Mucosa of stomach (tissue), 1 donor: ENCODE measurements around the gene ZNF362.

ENCODE experiments used
- H3K27me3 ChIP-seq: one replicate; pipeline ENCODE4 v1.7.0; 2013; ENCODE audit warnings: mild to moderate bottlenecking, low read length; ENCODE audit not compliant: control insufficient read depth, insufficient read depth
- H3K36me3 ChIP-seq: one replicate; pipeline ENCODE4 v1.7.0; 2013; ENCODE audit warnings: low read length; ENCODE audit not compliant: control insufficient read depth, insufficient read depth
- H3K4me1 ChIP-seq: one replicate; pipeline ENCODE4 v1.7.0; 2013; ENCODE audit warnings: mild to moderate bottlenecking, low read length; ENCODE audit not compliant: control insufficient read depth, insufficient read depth
- H3K4me3 ChIP-seq: one replicate; pipeline ENCODE4 v1.7.0; 2013; ENCODE audit warnings: low read length
- H3K9ac ChIP-seq: one replicate; pipeline ENCODE4 v1.7.0; 2013; ENCODE audit warnings: mild to moderate bottlenecking, low read length, moderate library complexity
- H3K9me3 ChIP-seq: one replicate; pipeline ENCODE4 v1.7.0; 2013; ENCODE audit warnings: mild to moderate bottlenecking, low read length, moderate library complexity; ENCODE audit not compliant: control insufficient read depth
- donor health status: Pancreatic carcinoma.

The ZNF362 gene

GRCh38 chr1:33261344-33261743, 5.1 kb downstream of the ZNF362 start:
- peaks cover 34% of the 10 kb centered on the region for H3K4me1 ChIP-seq

GRCh38 chr1:33263890-33264504, 7.7 kb downstream of the ZNF362 start:
- H3K4me3 ChIP-seq: no peak overlapping the region
- no peak overlapping the region for H3K9ac ChIP-seq
- no peaks in the 10 kb centered on the region for H3K36me3 ChIP-seq
- no peaks in the 10 kb centered on the region for H3K9me3 ChIP-seq
- H3K27me3 ChIP-seq: no peaks in the 10 kb centered on the region
- peaks cover 17% of the 10 kb centered on the region for H3K4me1 ChIP-seq

More at GRCh38 chr1:33261344-33261743, 5.1 kb downstream of the ZNF362 start:
- no peak overlapping the region for H3K4me3 ChIP-seq
- H3K9ac ChIP-seq: no peak overlapping the region
- no peaks in the 10 kb centered on the region for H3K27me3 ChIP-seq
- no peaks in the 10 kb centered on the region for H3K36me3 ChIP-seq
- H3K9me3 ChIP-seq: no peaks in the 10 kb centered on the region

GRCh38 chr1:33265780-33266605, 9.7 kb downstream of the ZNF362 start:
- Histone ChIP-seq H3K27me3 (no peaks in the 10 kb centered on the region), H3K9ac (no peak overlapping the region), H3K4me3 (no peak overlapping the region), H3K4me1 (no peaks in the 10 kb centered on the region), H3K9me3 (no peaks in the 10 kb centered on the region), H3K36me3 (no peaks in the 10 kb centered on the region)

- Histone ChIP-seq H3K27me3 (no peaks in the 10 kb centered on the region), H3K9me3 (no peaks in the 10 kb centered on the region), H3K4me1 (no peaks in the 10 kb centered on the region), H3K36me3 (no peaks in the 10 kb centered on the region), H3K4me3 (no peak overlapping the region), H3K9ac (no peak overlapping the region)
Observed at GRCh38 chr1:33266766-33267165, 10.5 kb downstream of the ZNF362 start.

DNA sequence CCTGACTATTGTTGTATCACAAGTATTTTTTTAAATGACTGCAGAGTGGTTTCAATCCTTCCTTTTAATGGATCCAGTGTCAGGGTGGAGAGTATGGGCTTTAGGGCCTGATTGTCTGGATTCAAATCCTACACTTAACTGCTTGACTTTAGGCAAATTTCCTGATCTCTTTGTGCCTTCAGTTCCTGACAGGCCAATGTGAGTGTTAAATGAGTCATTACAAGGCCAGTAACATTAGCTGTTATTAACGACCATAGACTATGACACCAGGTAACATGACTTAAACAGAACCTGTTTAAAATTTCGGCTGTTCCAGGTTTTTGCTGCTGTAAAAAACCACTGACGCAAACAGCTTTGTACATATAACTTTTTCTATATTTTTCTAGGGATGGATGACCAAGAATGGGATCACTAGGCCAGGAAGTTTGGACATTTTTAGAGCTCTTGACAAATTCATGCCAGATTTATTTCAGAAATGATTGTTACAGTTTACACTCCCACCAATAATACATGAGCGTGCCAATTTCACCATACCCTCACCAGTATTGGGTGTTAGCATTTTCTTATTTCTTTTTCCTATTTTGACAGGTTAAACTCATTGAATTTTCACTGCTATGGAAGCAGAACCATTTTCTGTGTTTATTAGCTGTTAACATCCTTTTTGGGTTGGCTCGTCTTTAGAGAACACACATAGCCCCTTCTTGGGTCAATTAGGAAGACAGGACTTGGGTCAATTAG, 11.3 kb downstream of the ZNF362 start:
- Histone ChIP-seq H3K9me3 (no peaks in the 10 kb centered on the region), H3K27me3 (no peaks in the 10 kb centered on the region), H3K4me1 (no peaks in the 10 kb centered on the region), H3K36me3 (no peaks in the 10 kb centered on the region), H3K4me3 (no peak overlapping the region), H3K9ac (no peak overlapping the region)

- Histone ChIP-seq H3K4me1 (no peaks in the 10 kb centered on the region), H3K36me3 (no peaks in the 10 kb centered on the region), H3K4me3 (no peak overlapping the region)
Observed at GRCh38 chr1:33268457-33268856, 12.2 kb downstream of the ZNF362 start.

GRCh38 chr1:33268927-33269610, 12.8 kb downstream of the ZNF362 start:
- no peaks in the 10 kb centered on the region for H3K9me3 ChIP-seq
- no peak overlapping the region for H3K4me3 ChIP-seq
- H3K4me1 ChIP-seq: no peaks in the 10 kb centered on the region
- H3K36me3 ChIP-seq: no peaks in the 10 kb centered on the region
- H3K9ac ChIP-seq: no peak overlapping the region
- H3K27me3 ChIP-seq: no peaks in the 10 kb centered on the region

More at GRCh38 chr1:33268457-33268856, 12.2 kb downstream of the ZNF362 start:
- Histone ChIP-seq H3K9me3 (no peaks in the 10 kb centered on the region), H3K27me3 (no peaks in the 10 kb centered on the region), H3K9ac (no peak overlapping the region)

DNA sequence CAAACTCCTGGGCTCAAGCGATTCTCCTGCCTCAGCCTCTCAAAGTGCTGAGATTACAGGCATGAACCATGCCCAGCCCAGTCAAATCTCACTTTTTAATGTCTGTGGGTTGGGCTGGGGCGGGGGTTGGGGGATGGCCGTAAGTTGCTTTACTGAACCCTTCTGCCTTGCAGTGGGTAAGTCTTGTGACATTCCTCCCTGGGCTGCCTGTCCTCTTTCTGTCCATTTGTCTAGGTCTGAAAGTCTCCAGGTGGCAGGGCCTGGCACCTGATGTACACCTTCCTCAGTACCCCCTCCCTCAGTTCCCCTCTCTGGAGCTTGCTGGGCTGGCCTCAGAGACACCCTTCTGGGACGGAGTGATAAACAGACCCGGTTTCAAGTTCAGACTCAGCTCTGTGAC, 13.3 kb downstream of the ZNF362 start:
- Histone ChIP-seq H3K9ac (no peak overlapping the region), H3K4me1 (no peaks in the 10 kb centered on the region), H3K36me3 (no peaks in the 10 kb centered on the region)

DNA sequence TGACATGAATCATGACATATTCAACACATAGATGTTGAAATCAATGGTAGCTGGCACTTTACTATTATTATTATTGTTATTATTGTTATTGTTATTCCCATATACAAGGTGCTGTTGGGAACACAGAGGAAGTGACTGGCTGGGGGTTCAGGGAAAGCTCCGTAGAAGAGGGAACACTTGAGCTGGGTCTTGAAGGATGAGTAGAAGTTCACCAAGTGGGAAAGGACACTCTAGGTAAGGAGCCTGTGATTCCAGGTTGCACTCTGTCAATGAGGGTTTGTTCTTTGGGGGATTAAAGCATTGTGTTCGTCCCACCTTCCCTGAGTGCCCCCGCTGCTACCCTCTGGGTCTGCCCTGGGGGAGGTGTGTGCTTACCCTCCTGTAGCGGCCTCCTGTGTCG, 14.1 kb downstream of the ZNF362 start:
- Histone ChIP-seq H3K36me3 (no peaks in the 10 kb centered on the region), H3K27me3 (no peaks in the 10 kb centered on the region), H3K4me1 (no peaks in the 10 kb centered on the region)

More for the DNA sequence above, 13.3 kb downstream of the ZNF362 start:
- Histone ChIP-seq H3K4me3 (no peak overlapping the region), H3K9me3 (no peaks in the 10 kb centered on the region), H3K27me3 (no peaks in the 10 kb centered on the region)

DNA sequence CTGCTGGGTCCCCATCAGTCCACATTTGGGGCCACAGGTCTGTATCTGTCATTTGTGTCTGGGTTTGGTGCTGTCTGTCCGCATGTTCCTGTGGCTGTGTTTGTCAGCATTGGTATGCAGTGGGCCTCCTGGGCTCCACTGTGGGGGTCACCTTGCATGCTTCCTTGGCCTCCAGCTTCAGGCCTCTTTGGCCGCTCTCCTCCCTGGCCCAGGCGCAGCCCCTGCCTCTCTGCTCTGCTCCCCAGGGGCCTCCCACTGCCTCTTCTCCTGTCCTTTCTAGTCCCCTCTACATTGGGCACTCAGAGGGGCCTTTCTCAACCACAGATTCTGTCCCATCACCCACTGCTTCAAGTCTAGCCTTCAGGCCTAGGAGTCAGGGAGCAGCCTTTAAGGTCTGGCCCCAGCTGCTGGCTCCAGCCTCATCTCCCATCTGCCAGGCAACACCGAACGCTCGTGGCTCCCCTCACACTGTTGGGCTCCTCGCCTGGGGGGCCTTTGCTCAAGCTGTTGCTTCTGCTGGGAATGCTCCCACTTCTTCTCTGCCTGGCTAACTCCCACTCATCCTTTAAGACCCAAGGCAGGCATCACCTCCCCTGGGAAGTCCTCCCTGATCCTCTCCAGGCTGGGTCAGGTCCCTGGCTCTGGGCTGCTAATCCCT, 14.6 kb downstream of the ZNF362 start:
- Histone ChIP-seq H3K9me3 (no peaks in the 10 kb centered on the region), H3K36me3 (no peaks in the 10 kb centered on the region), H3K27me3 (no peaks in the 10 kb centered on the region), H3K4me3 (no peak overlapping the region), H3K9ac (no peak overlapping the region), H3K4me1 (no peaks in the 10 kb centered on the region)

More for the DNA sequence above, 14.1 kb downstream of the ZNF362 start:
- Histone ChIP-seq H3K4me3 (no peak overlapping the region), H3K9me3 (no peaks in the 10 kb centered on the region), H3K9ac (no peak overlapping the region)

DNA sequence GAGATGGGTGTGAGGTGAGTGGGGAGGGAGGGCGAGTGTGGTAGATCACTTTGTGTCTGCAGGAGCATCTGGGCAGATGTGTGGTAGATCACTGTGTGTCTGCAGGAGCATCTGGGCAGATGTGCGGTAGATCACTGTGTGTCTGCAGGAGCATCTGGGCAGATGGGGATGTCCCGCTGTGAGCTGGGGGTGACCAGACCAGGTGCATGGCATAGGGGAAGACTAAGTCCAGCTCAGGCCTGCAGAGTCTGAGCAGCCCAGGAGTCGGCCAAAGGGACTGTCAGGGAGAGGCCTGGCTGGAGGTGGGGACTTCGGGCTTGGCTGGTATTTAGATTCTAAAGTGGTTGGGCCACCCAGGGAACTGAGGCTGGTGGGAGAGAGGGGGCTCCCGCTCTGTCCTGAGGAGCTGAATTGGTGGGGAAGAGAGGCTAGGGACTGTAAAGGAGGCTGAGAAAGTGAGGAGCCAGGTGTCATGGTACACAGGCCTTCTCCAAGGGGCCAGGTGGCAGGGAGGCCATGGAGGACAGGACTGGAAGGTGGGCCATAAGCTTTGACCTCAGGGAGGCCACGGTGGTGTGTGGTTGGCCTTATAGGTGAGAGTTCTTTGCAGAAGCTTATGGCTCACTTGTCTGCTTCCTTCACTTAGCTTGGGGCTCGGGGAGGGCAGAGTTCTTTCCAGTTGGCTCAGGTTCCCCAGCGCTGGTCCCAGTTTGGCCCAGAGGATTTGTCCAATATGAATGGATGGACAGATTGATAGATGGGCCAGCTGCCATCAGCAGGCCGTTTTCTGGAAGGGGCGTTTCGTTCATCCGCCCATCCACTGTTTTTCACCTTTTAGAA, 15.6 kb downstream of the ZNF362 start:
- Histone ChIP-seq H3K9ac (no peak overlapping the region), H3K4me3 (no peak overlapping the region), H3K9me3 (no peaks in the 10 kb centered on the region), H3K36me3 (no peaks in the 10 kb centered on the region), H3K27me3 (no peaks in the 10 kb centered on the region), H3K4me1 (no peaks in the 10 kb centered on the region)
